Measurements from ENCODE around the gene XXYLT1. TPM values are rescaled to one million over a fixed set of nuclear protein-coding genes. Genes with fewer than 3 reads are reported as not detected.

The XXYLT1 gene
- total and polyA plus RNA-seq, 2 of the 4 experiments (the other 2 are of a cell fraction), result 14.7 to 18.1 TPM

GRCh38 chr3:195261925-195262324 is 9.0 kb downstream of the XXYLT1 start:
- Histone ChIP-seq H3K27ac (ENCODE audit: insufficient read depth, low read length) (no peak overlapping the region), H3K4me2 (ENCODE audit: low read depth, low read length) (no peak overlapping the region), H3K9ac (ENCODE audit: low read depth, low read length) (no peak overlapping the region), H3K4ac (ENCODE audit: low read depth, low read length) (no peak overlapping the region), H3K9me3 (ENCODE audit: control insufficient read depth, insufficient read depth, low read length) (no peaks in the 10 kb centered on the region), H3K79me1 (ENCODE audit: low read depth in 1 of 2, low read length in 2 of 2) (peaks cover 43 to 73% of the 10 kb centered on the region in 2 experiments), H2BK5ac (ENCODE audit: low read depth, low read length, poor library complexity, severe bottlenecking) (no peak overlapping the region), H4K91ac (ENCODE audit: insufficient read depth, low read depth, low read length) (no peak overlapping the region), H3K27me3 (ENCODE audit: control insufficient read depth, insufficient read depth, low read length) (no peaks in the 10 kb centered on the region), H2BK120ac (ENCODE audit: low read depth, low read length) (no peak overlapping the region), H2AK9ac (replicated peaks; ENCODE audit: low read depth, low read length, poor library complexity) (no peak overlapping the region), H2AFZ (replicated peaks; ENCODE audit: low read length, poor library complexity) (no peak overlapping the region), H3K23ac (ENCODE audit: low read depth, low read length) (no peak overlapping the region), H4K5ac (ENCODE audit: low read depth, low read length) (no peak overlapping the region), H2BK15ac (ENCODE audit: low read depth, low read length) (no peak overlapping the region), H3K9me1 (ENCODE audit: insufficient read depth, low read length) (peaks cover 17% of the 10 kb centered on the region), H2AK5ac (ENCODE audit: low read depth, low read length) (no peak overlapping the region), H3K4me3 (ENCODE audit: insufficient read depth, low read depth, low read length) (no peak overlapping the region), H3K18ac (ENCODE audit: low read depth, low read length) (no peak overlapping the region), H3K4me1 (ENCODE audit: control insufficient read depth, insufficient read depth, low read length) (peaks cover 16% of the 10 kb centered on the region), H2BK20ac (ENCODE audit: low read depth, low read length) (no peak overlapping the region), H3K14ac (replicated peaks; ENCODE audit: low read depth, low read length) (no peak overlapping the region), H4K20me1 (ENCODE audit: insufficient read depth, low read length) (0 out of 2 replicates have a peak, but pooled peaks cover 6% of the 10 kb centered on the region), H3K36me3 (ENCODE audit: control insufficient read depth, insufficient read depth, low read length) (peaks cover 1% of the 10 kb centered on the region; the same call in 1 of the 2 replicates), H4K8ac (ENCODE audit: low read depth in 2 of 2, low read length in 2 of 2) (no peak overlapping the region), H3K56ac (ENCODE audit: extremely low read depth, insufficient read depth, low read length) (no peak overlapping the region)
- TF ChIP-seq SMC3 (IDR thresholded peaks at IDR 0.05; ENCODE audit: low read depth, low read length), result no peak
- TF ChIP-seq RCOR1 (IDR thresholded peaks at IDR 0.05; ENCODE audit: insufficient replicate concordance, low read length), result no peak
- TF ChIP-seq CEBPB (IDR thresholded peaks at IDR 0.05; ENCODE audit: low read depth, low read length), result no peak
- TF ChIP-seq MAFK (IDR thresholded peaks at IDR 0.05; ENCODE audit: low read depth, low read length), result no peak
- TF ChIP-seq ELK1 (IDR thresholded peaks at IDR 0.05; ENCODE audit: borderline replicate concordance, low read depth, low read length), result no peak
- no peak for TF ChIP-seq CHD1 (IDR thresholded peaks at IDR 0.05; ENCODE audit: low read depth, low read length)
- no peak for TF ChIP-seq FOS (IDR thresholded peaks at IDR 0.05; ENCODE audit: low read depth, low read length)
- no peak for TF ChIP-seq USF2 (IDR thresholded peaks at IDR 0.05; ENCODE audit: low read depth, low read length)
- TF ChIP-seq RAD21 (IDR thresholded peaks at IDR 0.05; ENCODE audit: low read length), result no peak
- no peak for TF ChIP-seq CTCF (conservative IDR thresholded peaks at IDR 0.05; ENCODE audit: low read depth, low read length)
- no peak for TF ChIP-seq BHLHE40 (IDR thresholded peaks at IDR 0.05; ENCODE audit: low read depth, low read length)
- no peak for TF ChIP-seq NFE2L2 (IDR thresholded peaks at IDR 0.05; ENCODE audit: low read depth, low read length)
- no peak for TF ChIP-seq POLR2A (IDR thresholded peaks at IDR 0.05; ENCODE audit: low read depth, low read length)
- TF ChIP-seq RFX5 (IDR thresholded peaks at IDR 0.05; ENCODE audit: low read depth, low read length), result no peak
- TF ChIP-seq MAZ (IDR thresholded peaks at IDR 0.05; ENCODE audit: borderline replicate concordance, low read depth, low read length), result no peak
- no peak for TF ChIP-seq MXI1 (IDR thresholded peaks at IDR 0.05; ENCODE audit: borderline replicate concordance, low read depth, low read length)
- dilution Hi-C loops (cut with HindIII; ENCODE audit: low sequenced_read_pairs, unreplicated experiment) (no loop called here), in situ Hi-C loops (cut with MboI; ENCODE audit: low sequenced_read_pairs) (no loop called here), intact Hi-C loops (cut with micrococcal nuclease) (loop anchor here (2.0 to 5.0 kb wide), 3 partner anchors 57 to 930 kb away; no protein-coding TSS in a partner anchor)
- DNase-seq, result no peak
- no peak for ATAC-seq (ENCODE audit: low read depth)
- no TSS peak for BruUV-seq (replicated peaks)
- POLR2A ChIA-PET (ENCODE audit: unreplicated experiment), result no interaction called here
- CTCF ChIA-PET, result interaction anchor here (1.1 kb wide), 1 partner anchor 10 kb away, joined by 3 read pairs; no protein-coding TSS in a partner anchor
- no CpG with 5 or more reads among the region's 2 CpGs for WGBS, 2 experiments (ENCODE audit: extremely low coverage in 2 of 2, insufficient read length in 1 of 2)

Data from IMR-90 (cell line).